Activated CD4-positive, alpha-beta T cell treated with anti-CD3 and anti-CD28 coated beads for 36 hours (primary cell): Measurements from ENCODE around the gene SLC22A1. TPM values are rescaled to one million over a fixed set of nuclear protein-coding genes. Genes with fewer than 3 reads are reported as not detected.

Experiments
- ATAC-seq: fragments of 200-7000 bp; cut with Tn5 transposase; one replicate; pipeline ENCODE4 v1.10.0; 2021; ENCODE audit warnings: mild to moderate bottlenecking, moderate library complexity
- CTCF ChIA-PET: fragments of 350-600 bp; sonication (Branson Sonifier 250); formaldehyde crosslinking; loops from one replicate; lab custom pipeline; 2021; ENCODE audit warnings: antibody characterized with exemption; lab: Charles Lee
- POLR2A ChIA-PET: fragments of 350-600 bp; sonication (Branson Sonifier 250); formaldehyde crosslinking; loops from one replicate; lab custom pipeline; 2021; ENCODE audit warnings: antibody characterized with exemption, inconsistent platforms; lab: Charles Lee
- DNase-seq: peaks from one replicate; pipeline ENCODE4 v3.0.0-alpha.2; 2020
- H3K27ac Mint-ChIP-seq: one replicate; pipeline ENCODE4 v1.8.0; 2021; ENCODE audit warnings: mixed read lengths
- H3K27me3 Mint-ChIP-seq: one replicate; pipeline ENCODE4 v1.8.0; 2021; ENCODE audit warnings: mixed read lengths
- H3K36me3 Mint-ChIP-seq: one replicate; pipeline ENCODE4 v1.8.0; 2021; ENCODE audit warnings: low read depth, mixed read lengths
- H3K4me1 Mint-ChIP-seq: one replicate; pipeline ENCODE4 v1.8.0; 2021; ENCODE audit warnings: mixed read lengths
- H3K4me3 Mint-ChIP-seq: one replicate; pipeline ENCODE4 v1.8.0; 2021; ENCODE audit warnings: mild to moderate bottlenecking, moderate library complexity, mixed read lengths
- H3K9me3 Mint-ChIP-seq: one replicate; pipeline ENCODE4 v1.8.0; 2021; ENCODE audit warnings: low read depth, mixed read lengths
- intact Hi-C, 2 experiments: fragments of 100-400 bp; cut with DNase I in 1 of 2; cut with micrococcal nuclease in 1 of 2; formaldehyde crosslinking; loops; one replicate each; pipeline versions ENCODE4 v1.14.2 to v1.15.1; 2022 to 2024; cut with DNase I, micrococcal nuclease
- total RNA-seq, 2 experiments: library from RNA; stranded (reverse); gene quantifications; one replicate each; pipeline ENCODE4 v1.2.3, GENCODE V29; 2021

SLC22A1 gene
- total RNA-seq = 1 to 10 TPM in 1 of 2 experiments, under 1 TPM in 1; 0.78 to 1.2 TPM

GRCh38 chr6:160121558-160121957 is at the start of gene SLC22A1:
Gene SLC22A1 (plus strand): TSS chr6:160121815. CDS start chr6:160121936, 121 bp downstream.
- Mint-ChIP-seq H3K9me3 (no peaks in the 10 kb centered on the region), H3K36me3 (peaks cover 4% of the 10 kb centered on the region), H3K4me1 (no peaks in the 10 kb centered on the region), H3K27me3 (no peaks in the 10 kb centered on the region), H3K27ac (no peak within 1 kb of the TSS), H3K4me3 (no peak within 1 kb of the TSS)
- ChIA-PET CTCF (no interaction called here), POLR2A (no interaction called here)
- no peak for DNase-seq
- intact Hi-C loops = no loop called here
- ATAC-seq = no peak

- intact Hi-C loops = no loop called here
- ChIA-PET CTCF (interaction anchor here (1.1 kb wide), 1 partner anchor 123 kb away, joined by 3 read pairs; no protein-coding TSS in a partner anchor), POLR2A (no interaction called here)
- H3K27ac Mint-ChIP-seq = no peak overlapping the region
- no peaks in the 10 kb centered on the region for H3K9me3 Mint-ChIP-seq
- DNase-seq (no peak), ATAC-seq (no peak)
- H3K4me3 Mint-ChIP-seq = no peak overlapping the region
- peaks cover 61% of the 10 kb centered on the region for H3K36me3 Mint-ChIP-seq
- H3K4me1 Mint-ChIP-seq = peaks cover 21% of the 10 kb centered on the region
- H3K27me3 Mint-ChIP-seq = no peaks in the 10 kb centered on the region
Observed at GRCh38 chr6:160073272-160073671, 48.3 kb upstream of the SLC22A1 start.

- Mint-ChIP-seq H3K4me3 (no peak overlapping the region), H3K36me3 (peaks cover 46% of the 10 kb centered on the region), H3K9me3 (no peaks in the 10 kb centered on the region), H3K27me3 (no peaks in the 10 kb centered on the region), H3K27ac (peak overlapping the region; percentile 64), H3K4me1 (peaks cover 6% of the 10 kb centered on the region)
- intact Hi-C loops = no loop called here
- DNase-seq (no peak), ATAC-seq (peak; percentile 75)
- ChIA-PET POLR2A (no interaction called here), CTCF (interaction anchor here (0.7 to 1.2 kb wide), 3 partner anchors 12 to 224 kb away, joined by 3 to 4 read pairs (median 3); no protein-coding TSS in a partner anchor)
Observed at GRCh38 chr6:160076009-160076408, 45.6 kb upstream of the SLC22A1 start.

- H3K36me3 Mint-ChIP-seq = peaks cover 46% of the 10 kb centered on the region
- ChIA-PET CTCF (interaction anchor here (0.5 to 1.0 kb wide), 4 partner anchors 15 to 225 kb away, joined by 3 to 4 read pairs (median 3); no protein-coding TSS in a partner anchor), POLR2A (no interaction called here)
- H3K4me1 Mint-ChIP-seq = peaks cover 6% of the 10 kb centered on the region
- H3K27ac Mint-ChIP-seq = no peak overlapping the region
- intact Hi-C loops = no loop called here
- H3K4me3 Mint-ChIP-seq = no peak overlapping the region
- ATAC-seq = no peak
- DNase-seq = no peak
- no peaks in the 10 kb centered on the region for H3K27me3 Mint-ChIP-seq
- H3K9me3 Mint-ChIP-seq = no peaks in the 10 kb centered on the region
Observed at GRCh38 chr6:160077024-160077423, 44.6 kb upstream of the SLC22A1 start.

GRCh38 chr6:160077526-160077925 is 44.1 kb upstream of the SLC22A1 start:
- no peak overlapping the region for H3K4me3 Mint-ChIP-seq
- H3K27ac Mint-ChIP-seq = no peak overlapping the region
- H3K4me1 Mint-ChIP-seq = peaks cover 6% of the 10 kb centered on the region
- ChIA-PET CTCF (interaction anchor here (0.6 to 1.0 kb wide), 2 partner anchors 34 to 61 kb away, joined by 3 read pairs; no protein-coding TSS in a partner anchor), POLR2A (no interaction called here)
- H3K36me3 Mint-ChIP-seq = peaks cover 45% of the 10 kb centered on the region
- ATAC-seq = no peak
- intact Hi-C loops = no loop called here
- H3K27me3 Mint-ChIP-seq = no peaks in the 10 kb centered on the region
- no peak for DNase-seq
- no peaks in the 10 kb centered on the region for H3K9me3 Mint-ChIP-seq

- no peak for ATAC-seq
- POLR2A ChIA-PET = interaction anchor here (0.6 kb wide), 1 partner anchor 84 kb away, joined by 8 read pairs; no protein-coding TSS in a partner anchor
- intact Hi-C loops = no loop called here
Observed at GRCh38 chr6:160078883-160079685, 42.5 kb upstream of the SLC22A1 start.

GRCh38 chr6:160079686-160080043 is 42.0 kb upstream of the SLC22A1 start:
- POLR2A ChIA-PET = interaction anchor here (0.6 kb wide), 1 partner anchor 84 kb away, joined by 8 read pairs; no protein-coding TSS in a partner anchor
- Mint-ChIP-seq H3K4me1 (peaks cover 6% of the 10 kb centered on the region), H3K36me3 (peaks cover 42% of the 10 kb centered on the region), H3K4me3 (no peak overlapping the region), H3K27ac (no peak overlapping the region), H3K9me3 (no peaks in the 10 kb centered on the region), H3K27me3 (no peaks in the 10 kb centered on the region)
- intact Hi-C loops = no loop called here
- no peak for DNase-seq
- no peak for ATAC-seq
- CTCF ChIA-PET = interaction anchor here (0.6 to 0.7 kb wide), 2 partner anchors 39 to 197 kb away, joined by 3 read pairs; no protein-coding TSS in a partner anchor

More at GRCh38 chr6:160078883-160079685, 42.5 kb upstream of the SLC22A1 start:
- CTCF ChIA-PET = interaction anchor here (0.6 to 0.7 kb wide), 2 partner anchors 40 to 197 kb away, joined by 3 read pairs; no protein-coding TSS in a partner anchor
- no peak overlapping the region for H3K27ac Mint-ChIP-seq
- H3K9me3 Mint-ChIP-seq = no peaks in the 10 kb centered on the region
- H3K4me3 Mint-ChIP-seq = no peak overlapping the region
- H3K27me3 Mint-ChIP-seq = no peaks in the 10 kb centered on the region
- DNase-seq = no peak
- peaks cover 6% of the 10 kb centered on the region for H3K4me1 Mint-ChIP-seq
- H3K36me3 Mint-ChIP-seq = peaks cover 42% of the 10 kb centered on the region

GRCh38 chr6:160080097-160080496 is 41.5 kb upstream of the SLC22A1 start:
- ATAC-seq (no peak), DNase-seq (no peak)
- Mint-ChIP-seq H3K27me3 (no peaks in the 10 kb centered on the region), H3K27ac (no peak overlapping the region), H3K4me1 (peaks cover 6% of the 10 kb centered on the region), H3K36me3 (peaks cover 41% of the 10 kb centered on the region), H3K4me3 (no peak overlapping the region), H3K9me3 (no peaks in the 10 kb centered on the region)
- intact Hi-C loops = no loop called here
- CTCF ChIA-PET = interaction anchor here (0.7 to 0.9 kb wide), 2 partner anchors 39 to 177 kb away, joined by 3 to 4 read pairs; no protein-coding TSS in a partner anchor
- POLR2A ChIA-PET = interaction anchor here (0.6 kb wide), 1 partner anchor 85 kb away, joined by 8 read pairs; no protein-coding TSS in a partner anchor

- POLR2A ChIA-PET = interaction anchor here (0.6 kb wide), 1 partner anchor 121 kb away, joined by 4 read pairs; no protein-coding TSS in a partner anchor
- H3K36me3 Mint-ChIP-seq = peaks cover 47% of the 10 kb centered on the region
Observed at GRCh38 chr6:160081398-160081797, 40.2 kb upstream of the SLC22A1 start.

GRCh38 chr6:160082627-160083026 is 39.0 kb upstream of the SLC22A1 start:
- CTCF ChIA-PET = interaction anchor here (0.7 kb wide), 1 partner anchor 348 kb away, joined by 4 read pairs; no protein-coding TSS in a partner anchor
- DNase-seq = no peak

More at GRCh38 chr6:160081398-160081797, 40.2 kb upstream of the SLC22A1 start:
- peaks cover 1% of the 10 kb centered on the region for H3K4me1 Mint-ChIP-seq
- no peaks in the 10 kb centered on the region for H3K9me3 Mint-ChIP-seq
- no peak overlapping the region for H3K4me3 Mint-ChIP-seq
- no peak for ATAC-seq
- intact Hi-C loops = no loop called here
- DNase-seq = no peak
- CTCF ChIA-PET = no interaction called here
- H3K27me3 Mint-ChIP-seq = no peaks in the 10 kb centered on the region
- H3K27ac Mint-ChIP-seq = no peak overlapping the region

GRCh38 chr6:160084198-160084776 is 37.3 kb upstream of the SLC22A1 start:
- no peaks in the 10 kb centered on the region for H3K27me3 Mint-ChIP-seq
- ChIA-PET POLR2A (no interaction called here), CTCF (no interaction called here)
- ATAC-seq (no peak), DNase-seq (no peak)
- peaks cover 4% of the 10 kb centered on the region for H3K4me1 Mint-ChIP-seq
- H3K27ac Mint-ChIP-seq = peak overlapping the region; percentile 43
- intact Hi-C loops = no loop called here
- H3K36me3 Mint-ChIP-seq = peaks cover 52% of the 10 kb centered on the region
- no peaks in the 10 kb centered on the region for H3K9me3 Mint-ChIP-seq
- H3K4me3 Mint-ChIP-seq = no peak overlapping the region

More at GRCh38 chr6:160082627-160083026, 39.0 kb upstream of the SLC22A1 start:
- H3K4me1 Mint-ChIP-seq = peaks cover 4% of the 10 kb centered on the region
- H3K36me3 Mint-ChIP-seq = peaks cover 41% of the 10 kb centered on the region
- no peak for ATAC-seq
- intact Hi-C loops = no loop called here
- H3K27ac Mint-ChIP-seq = no peak overlapping the region
- POLR2A ChIA-PET = no interaction called here
- H3K9me3 Mint-ChIP-seq = no peaks in the 10 kb centered on the region
- no peaks in the 10 kb centered on the region for H3K27me3 Mint-ChIP-seq
- no peak overlapping the region for H3K4me3 Mint-ChIP-seq
